DND-41 (cell line): ENCODE data around the gene HACD3.

Experiments
- ATAC-seq: fragments of 200-7000 bp; cut with Tn5 transposase; 3 replicates; pipeline ENCODE4 v1.9.1; 2021; ENCODE audit warnings: low read depth; ENCODE audit not compliant: insufficient read depth
- DNase-seq: peaks from one replicate; pipeline ENCODE4 v3.0.0-alpha.2; 2020
- H2AFZ ChIP-seq: 2 replicates; pipeline ENCODE4 v1.6.0; 2012; ENCODE audit warnings: low read depth, low read length
- H3K27ac ChIP-seq: 2 replicates; pipeline ENCODE4 v1.5.1; 2012; ENCODE audit warnings: low read length, inconsistent platforms
- H3K27me3 ChIP-seq: fragments of 200-600 bp; sonication (generic); 2 replicates; pipeline ENCODE4 v1.6.0; 2012; ENCODE audit warnings: low read length, mild to moderate bottlenecking, inconsistent platforms; ENCODE audit not compliant: insufficient read depth, poor library complexity
- H3K36me3 ChIP-seq: 2 replicates; pipeline ENCODE4 v1.5.1; 2012; ENCODE audit warnings: low read length, inconsistent platforms; ENCODE audit not compliant: insufficient read depth
- H3K4me1 ChIP-seq: 2 replicates; pipeline ENCODE4 v1.5.1; 2012; ENCODE audit warnings: mild to moderate bottlenecking, low read length; ENCODE audit not compliant: insufficient read depth
- H3K4me2 ChIP-seq: 2 replicates; pipeline ENCODE4 v1.6.0; 2012; ENCODE audit warnings: mild to moderate bottlenecking, moderate library complexity, low read length, inconsistent platforms; ENCODE audit not compliant: insufficient read depth
- H3K4me3 ChIP-seq, 2 experiments: fragments of 200-600 bp in 1 of 2; shearing (Covaris generic) in 1 of 2; 2 replicates each; pipeline ENCODE4 v1.5.1; 2012 to 2016; ENCODE audit warnings: inconsistent platforms in 2 of 2, low read length in 2 of 2, mild to moderate bottlenecking in 2 of 2, low read depth in 1 of 2, moderate library complexity in 1 of 2
- H3K79me2 ChIP-seq: 2 replicates; pipeline ENCODE4 v1.6.0; 2012; ENCODE audit warnings: low read length, inconsistent platforms; ENCODE audit not compliant: insufficient read depth
- H3K9ac ChIP-seq: 2 replicates; pipeline ENCODE4 v1.6.0; 2012; ENCODE audit warnings: low read depth, mild to moderate bottlenecking, inconsistent platforms, low read length, moderate library complexity
- H3K9me3 ChIP-seq: 2 replicates; pipeline ENCODE4 v1.5.1; 2012; ENCODE audit warnings: low read length, moderate library complexity, mild to moderate bottlenecking, inconsistent platforms; ENCODE audit not compliant: insufficient read depth, severe bottlenecking
- H4K20me1 ChIP-seq: 2 replicates; pipeline ENCODE4 v1.6.0; 2012; ENCODE audit warnings: low read length; ENCODE audit not compliant: insufficient read depth
- EZH2 ChIP-seq: IDR thresholded peaks from 3 replicates; pipeline ENCODE4 v1.6.1; 2012; ENCODE audit warnings: borderline replicate concordance, low read depth, mild to moderate bottlenecking, moderate library complexity, low read length, inconsistent platforms; ENCODE audit not compliant: severe bottlenecking
- TF ChIP-seq, protein P1 (sequence below): IDR thresholded peaks from 2 replicates; pipeline ENCODE4 v1.5.1; 2012; ENCODE audit warnings: borderline replicate concordance, low read length, moderate library complexity, mild to moderate bottlenecking; ENCODE audit not compliant: poor library complexity, severe bottlenecking; ENCODE audit errors: extremely low read depth

HACD3 gene

DNA sequence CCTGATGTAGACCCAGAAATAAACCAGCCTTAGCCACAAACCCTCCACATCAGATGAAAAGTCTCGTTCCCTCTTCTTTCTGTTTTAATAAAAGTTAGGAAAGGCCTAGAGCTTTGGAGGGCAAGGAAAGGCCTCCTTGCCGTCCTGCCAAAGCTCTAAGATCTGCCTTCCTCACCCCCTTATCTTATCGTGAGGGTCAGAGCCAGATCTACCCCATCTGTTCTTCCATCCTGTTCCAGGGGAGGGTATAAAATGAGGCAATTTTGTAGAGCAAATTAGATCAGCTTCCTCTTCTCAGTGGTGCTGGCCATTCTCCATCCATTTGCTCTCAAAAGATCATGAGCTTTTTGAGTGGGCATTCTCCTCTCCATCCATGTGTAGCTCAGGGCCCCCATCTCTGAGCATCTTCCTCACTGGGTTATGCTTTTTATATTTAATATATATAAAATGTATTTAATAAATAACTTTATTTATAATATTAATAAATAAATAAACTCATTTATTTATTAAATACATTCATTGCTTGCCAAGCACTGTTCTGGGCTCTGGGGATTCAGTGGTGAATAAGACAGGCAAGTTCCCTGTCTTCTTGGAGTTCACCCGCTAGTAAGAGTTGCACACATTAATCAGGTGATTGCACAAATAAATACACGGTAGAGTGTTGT lies 89.5 kb downstream of the HACD3 start:
- ATAC-seq: no peak
- Histone ChIP-seq H4K20me1 (no peaks in the 10 kb centered on the region), H3K4me3 (no peak overlapping the region), H3K4me2 (no peak overlapping the region), H3K27me3 (no peaks in the 10 kb centered on the region), H3K36me3 (no peaks in the 10 kb centered on the region), H3K79me2 (no peaks in the 10 kb centered on the region), H3K9me3 (no peaks in the 10 kb centered on the region), H3K27ac (no peak overlapping the region), H3K4me1 (no peaks in the 10 kb centered on the region), H2AFZ (no peak overlapping the region), H3K9ac (no peak overlapping the region)
- TF ChIP-seq, protein P1, sequence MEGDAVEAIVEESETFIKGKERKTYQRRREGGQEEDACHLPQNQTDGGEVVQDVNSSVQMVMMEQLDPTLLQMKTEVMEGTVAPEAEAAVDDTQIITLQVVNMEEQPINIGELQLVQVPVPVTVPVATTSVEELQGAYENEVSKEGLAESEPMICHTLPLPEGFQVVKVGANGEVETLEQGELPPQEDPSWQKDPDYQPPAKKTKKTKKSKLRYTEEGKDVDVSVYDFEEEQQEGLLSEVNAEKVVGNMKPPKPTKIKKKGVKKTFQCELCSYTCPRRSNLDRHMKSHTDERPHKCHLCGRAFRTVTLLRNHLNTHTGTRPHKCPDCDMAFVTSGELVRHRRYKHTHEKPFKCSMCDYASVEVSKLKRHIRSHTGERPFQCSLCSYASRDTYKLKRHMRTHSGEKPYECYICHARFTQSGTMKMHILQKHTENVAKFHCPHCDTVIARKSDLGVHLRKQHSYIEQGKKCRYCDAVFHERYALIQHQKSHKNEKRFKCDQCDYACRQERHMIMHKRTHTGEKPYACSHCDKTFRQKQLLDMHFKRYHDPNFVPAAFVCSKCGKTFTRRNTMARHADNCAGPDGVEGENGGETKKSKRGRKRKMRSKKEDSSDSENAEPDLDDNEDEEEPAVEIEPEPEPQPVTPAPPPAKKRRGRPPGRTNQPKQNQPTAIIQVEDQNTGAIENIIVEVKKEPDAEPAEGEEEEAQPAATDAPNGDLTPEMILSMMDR: no peak
- TF ChIP-seq EZH2: no peak
- DNase-seq: no peak

DNA sequence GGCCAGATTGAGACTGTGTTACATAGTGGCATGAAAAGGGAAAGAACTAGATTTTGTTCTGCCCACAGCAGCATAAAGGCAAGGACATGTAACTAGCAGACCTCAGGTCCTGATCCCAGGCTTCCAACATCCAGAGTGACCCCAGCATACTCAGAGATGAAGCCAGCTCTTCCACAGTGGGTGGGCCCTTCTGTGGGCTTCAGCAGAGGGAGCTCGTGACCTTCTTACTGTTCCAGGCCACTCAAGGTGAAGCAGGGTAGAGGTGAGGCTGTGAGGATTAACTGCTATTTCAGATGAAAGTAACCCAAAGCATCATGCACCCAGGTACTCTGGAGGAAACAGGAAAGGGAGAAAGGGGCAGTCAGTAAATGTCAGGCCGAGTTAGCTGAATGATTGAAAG lies 90.6 kb downstream of the HACD3 start:
- Histone ChIP-seq H4K20me1 (no peaks in the 10 kb centered on the region), H3K36me3 (peaks cover 3% of the 10 kb centered on the region; the same call in 1 of the 2 replicates), H3K4me2 (no peak overlapping the region), H3K4me3 (no peak overlapping the region), H3K9ac (no peak overlapping the region), H3K27ac (no peak overlapping the region), H3K79me2 (no peaks in the 10 kb centered on the region), H3K27me3 (no peaks in the 10 kb centered on the region), H3K9me3 (no peaks in the 10 kb centered on the region), H2AFZ (no peak overlapping the region), H3K4me1 (no peaks in the 10 kb centered on the region)
- TF ChIP-seq EZH2: no peak
- TF ChIP-seq, protein P1: no peak
- no peak for DNase-seq
- ATAC-seq: no peak

DNA sequence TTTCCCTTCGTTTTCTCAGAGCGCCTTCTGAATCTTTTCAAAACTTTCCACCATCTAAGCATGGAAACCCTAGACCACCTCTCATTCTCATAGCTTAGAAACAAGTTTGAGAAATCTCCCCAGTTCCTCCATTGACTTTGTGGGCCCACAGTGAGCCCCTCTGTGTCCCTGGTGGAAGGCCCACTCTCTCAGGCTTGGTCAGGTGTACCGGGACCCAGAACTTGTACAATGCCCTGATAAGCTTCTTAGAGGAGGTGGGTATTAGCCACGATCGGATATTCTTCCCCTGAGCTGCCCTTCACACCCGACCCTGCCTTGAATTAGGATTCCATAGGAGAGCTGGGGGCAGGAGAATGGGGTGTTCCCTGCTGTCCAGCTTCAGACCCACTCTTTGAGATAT lies 91.4 kb downstream of the HACD3 start, which contains the start of gene SLC24A1:
Gene SLC24A1 (plus strand): TSS at position 301 of the 400 bp plus-strand sequence. CDS start 2,143 bp downstream, outside the sequence.
- H3K4me2 ChIP-seq: no peak within 1 kb of the TSS
- H3K9me3 ChIP-seq: no peaks in the 10 kb centered on the region
- TF ChIP-seq, protein P1: no peak
- TF ChIP-seq EZH2: no peak
- H3K4me3 ChIP-seq: no peak within 1 kb of the TSS
- H3K36me3 ChIP-seq: peaks cover 3% of the 10 kb centered on the region; the same call in 1 of the 2 replicates
- H3K79me2 ChIP-seq: no peaks in the 10 kb centered on the region
- no peak within 1 kb of the TSS for H3K9ac ChIP-seq
- H2AFZ ChIP-seq: no peak within 1 kb of the TSS
- ATAC-seq (no peak), DNase-seq (no peak)
- H3K27me3 ChIP-seq: no peaks in the 10 kb centered on the region
- no peaks in the 10 kb centered on the region for H4K20me1 ChIP-seq
- no peaks in the 10 kb centered on the region for H3K4me1 ChIP-seq
- H3K27ac ChIP-seq: no peak within 1 kb of the TSS
